HFF-Myc (cell line): ENCODE results near the gene HPS3.
"Not testable (repeated sequence)": the region's sequence is repeated elsewhere in the genome, so short reads cannot be mapped to it uniquely, and the experiment has no call there.

Experiments
- DNase-seq: peaks from one replicate; pipeline ENCODE4 v3.0.0-alpha.2; 2011; ENCODE audit warnings: low read depth; ENCODE audit errors: extremely low read depth
- H3K4me3 ChIP-seq: replicated peaks from 2 replicates; pipeline ENCODE4 v1.5.1; 2011; ENCODE audit warnings: low read depth, mild to moderate bottlenecking, control low read depth, low read length
- CTCF ChIP-seq: IDR thresholded peaks from 2 replicates; pipeline ENCODE4 v1.5.1; 2012; ENCODE audit warnings: mild to moderate bottlenecking, low read depth, low read length, control low read depth; ENCODE audit errors: missing control alignments

HPS3 gene

DNA sequence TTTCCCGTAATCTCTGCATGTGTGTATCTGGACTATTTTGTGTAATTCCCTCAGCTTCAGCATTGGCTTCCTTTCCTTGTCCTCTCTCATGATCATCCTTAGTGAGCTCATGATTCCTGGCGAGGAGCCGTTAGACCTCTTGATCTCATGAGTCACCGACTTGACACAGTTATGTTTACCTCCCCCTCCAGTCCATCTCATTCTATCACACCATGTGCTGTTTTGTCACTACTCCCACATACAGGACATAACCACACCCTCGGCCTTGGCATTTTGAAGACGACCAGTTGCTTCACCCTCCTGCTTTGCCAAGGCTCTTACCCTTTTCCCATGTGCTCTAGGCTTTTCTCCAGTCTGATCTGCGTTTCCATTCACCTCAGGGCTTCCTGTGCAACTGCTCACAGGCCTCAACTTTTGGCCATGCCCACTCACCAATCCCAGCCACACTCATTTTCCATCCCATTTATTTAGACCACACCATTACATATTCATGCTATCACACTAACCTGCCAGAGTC is 50.7 kb downstream of the HPS3 start:
- peak; percentile 99 for DNase-seq
- no peak overlapping the region for H3K4me3 ChIP-seq
- no peak for TF ChIP-seq CTCF

DNA sequence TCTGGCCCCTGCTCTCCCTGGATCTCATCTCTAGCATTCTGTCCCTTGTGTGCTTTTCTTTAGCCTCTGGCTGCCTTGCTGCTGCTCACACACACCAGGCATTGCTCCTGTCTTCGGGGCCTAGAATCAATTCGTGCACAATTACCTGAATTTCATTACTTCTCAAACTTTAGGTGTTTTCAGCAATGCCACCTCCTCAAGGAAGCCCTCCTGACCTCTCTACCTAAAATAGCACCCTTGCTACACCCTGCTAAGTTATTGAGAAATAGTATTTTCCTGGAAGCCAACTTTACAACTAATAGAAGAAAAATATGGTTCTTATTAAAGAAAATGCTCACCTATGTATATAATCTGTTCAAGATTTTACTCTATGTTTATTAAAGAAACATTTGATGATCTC is 51.7 kb downstream of the HPS3 start:
- DNase-seq = no peak
- H3K4me3 ChIP-seq = no peak overlapping the region
- TF ChIP-seq CTCF = no peak

- no peak for DNase-seq
- no peak for TF ChIP-seq CTCF
- H3K4me3 ChIP-seq = no peak overlapping the region
Measured at GRCh38 chr3:149186219-149186618, 56.8 kb downstream of the HPS3 start.

- DNase-seq = no peak
- no peak for TF ChIP-seq CTCF
- no peak overlapping the region for H3K4me3 ChIP-seq
Measured at GRCh38 chr3:149186721-149187120, 57.3 kb downstream of the HPS3 start.

DNA sequence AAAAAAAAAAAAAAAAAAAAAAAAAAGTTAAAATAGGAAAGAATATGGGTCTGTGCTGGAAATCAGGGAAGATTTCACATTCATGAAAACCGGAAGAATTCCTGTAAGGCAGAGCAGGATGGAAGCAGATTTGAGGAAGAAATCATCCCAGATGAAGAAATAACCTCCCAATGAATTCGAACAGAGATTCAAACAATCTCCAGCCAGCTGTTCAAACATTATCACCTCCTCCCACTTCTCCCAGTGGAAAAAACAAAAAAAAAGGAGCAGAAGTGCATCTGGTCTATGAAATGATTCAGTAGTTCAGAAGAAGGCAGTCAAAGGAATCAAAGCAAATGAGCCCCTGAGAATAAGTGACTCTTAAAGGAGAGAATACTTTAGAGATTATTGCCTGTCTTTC is 59.1 kb downstream of the HPS3 start:
- no peak overlapping the region for H3K4me3 ChIP-seq
- no peak for TF ChIP-seq CTCF
- no peak for DNase-seq

- no peak for DNase-seq
- TF ChIP-seq CTCF = no peak
- no peak overlapping the region for H3K4me3 ChIP-seq
Measured at GRCh38 chr3:149195221-149195620, 65.8 kb downstream of the HPS3 start.

DNA sequence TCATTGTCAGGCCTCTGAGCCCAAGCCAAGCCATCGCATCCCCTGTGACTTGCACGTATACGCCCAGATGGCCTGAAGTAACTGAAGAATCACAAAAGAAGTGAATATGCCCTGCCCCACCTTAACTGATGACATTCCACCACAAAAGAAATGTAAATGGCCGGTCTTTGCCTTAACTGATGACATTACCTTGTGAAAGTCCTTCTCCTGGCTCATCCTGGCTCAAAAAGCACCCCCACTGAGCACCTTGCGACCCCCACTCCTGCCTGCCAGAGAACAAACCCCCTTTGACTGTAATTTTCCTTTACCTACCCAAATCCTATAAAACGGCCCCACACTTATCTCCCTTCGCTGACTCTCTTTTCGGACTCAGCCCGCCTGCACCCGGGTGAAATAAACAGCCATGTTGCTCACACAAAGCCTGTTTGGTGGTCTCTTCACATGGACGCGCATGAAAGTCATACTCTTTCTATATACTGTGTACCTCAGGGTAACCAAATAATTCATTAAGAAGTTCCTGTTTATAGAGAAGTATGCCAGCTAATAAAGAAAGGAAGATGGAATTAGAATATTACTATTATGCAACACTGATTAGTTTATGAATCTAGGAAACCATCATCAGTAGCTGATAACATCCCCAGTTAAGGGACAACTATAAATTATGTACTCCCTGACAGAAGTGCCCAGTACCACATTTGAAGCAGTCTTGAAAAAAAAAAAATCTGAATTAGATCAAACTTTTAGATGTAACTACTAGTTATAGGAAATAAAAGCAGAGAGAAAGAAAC is 67.6 kb downstream of the HPS3 start:
- H3K4me3 ChIP-seq, DNase-seq: not testable (repeated sequence)
